PC-9 (cell line): ENCODE results near the gene MAX.

ENCODE experiments used
- EZH2 ChIP-seq: fragments of 200-600 bp; sonication (generic); IDR thresholded peaks from 2 replicates; pipeline ENCODE4 v1.8.0; 2017; ENCODE audit warnings: antibody characterized with exemption, low read depth
- TF ChIP-seq, protein P1 (sequence below): fragments of 200-600 bp; sonication (generic); conservative IDR thresholded peaks from 2 replicates; pipeline ENCODE4 v1.6.1; 2017; ENCODE audit warnings: mixed run types, antibody characterized with exemption, mild to moderate bottlenecking, moderate library complexity

DNA sequence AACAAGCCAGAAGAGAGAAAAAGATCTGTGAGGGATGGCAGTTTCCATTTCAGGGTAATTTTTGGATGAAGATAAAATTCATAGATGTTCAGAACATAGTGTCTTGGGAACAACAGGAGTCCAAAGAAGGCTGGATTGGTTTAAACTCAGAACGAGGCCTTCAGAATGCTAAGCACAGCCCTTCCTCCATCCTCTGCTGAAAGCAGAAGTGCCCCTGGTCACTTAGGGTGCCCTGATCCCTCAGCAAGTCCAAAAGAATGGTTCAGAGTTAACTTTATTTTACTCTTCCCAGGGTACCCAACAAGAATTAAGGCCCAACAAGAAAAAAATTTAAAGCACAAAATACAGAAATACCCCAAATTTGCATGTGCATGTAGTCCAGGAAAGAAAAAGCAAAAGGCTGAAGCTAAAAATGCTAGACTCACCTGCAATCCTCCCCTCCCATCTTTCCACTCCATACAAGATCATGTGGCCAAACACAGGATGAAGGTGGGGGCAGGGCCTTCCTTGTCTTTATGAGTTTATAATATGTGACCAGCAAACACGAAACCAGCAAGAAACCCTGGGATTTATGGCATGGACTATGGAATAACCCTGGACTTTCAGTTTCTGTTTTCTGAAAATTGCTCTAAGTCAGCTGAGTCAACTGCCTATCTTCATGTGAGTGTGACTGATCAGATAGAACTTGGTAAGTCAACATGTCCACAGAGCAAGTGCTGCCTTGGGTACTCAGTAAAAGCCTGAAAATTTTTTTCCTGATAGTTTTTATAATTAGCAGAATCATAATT is 21.2 kb downstream of the MAX start:
- TF ChIP-seq, protein P1, sequence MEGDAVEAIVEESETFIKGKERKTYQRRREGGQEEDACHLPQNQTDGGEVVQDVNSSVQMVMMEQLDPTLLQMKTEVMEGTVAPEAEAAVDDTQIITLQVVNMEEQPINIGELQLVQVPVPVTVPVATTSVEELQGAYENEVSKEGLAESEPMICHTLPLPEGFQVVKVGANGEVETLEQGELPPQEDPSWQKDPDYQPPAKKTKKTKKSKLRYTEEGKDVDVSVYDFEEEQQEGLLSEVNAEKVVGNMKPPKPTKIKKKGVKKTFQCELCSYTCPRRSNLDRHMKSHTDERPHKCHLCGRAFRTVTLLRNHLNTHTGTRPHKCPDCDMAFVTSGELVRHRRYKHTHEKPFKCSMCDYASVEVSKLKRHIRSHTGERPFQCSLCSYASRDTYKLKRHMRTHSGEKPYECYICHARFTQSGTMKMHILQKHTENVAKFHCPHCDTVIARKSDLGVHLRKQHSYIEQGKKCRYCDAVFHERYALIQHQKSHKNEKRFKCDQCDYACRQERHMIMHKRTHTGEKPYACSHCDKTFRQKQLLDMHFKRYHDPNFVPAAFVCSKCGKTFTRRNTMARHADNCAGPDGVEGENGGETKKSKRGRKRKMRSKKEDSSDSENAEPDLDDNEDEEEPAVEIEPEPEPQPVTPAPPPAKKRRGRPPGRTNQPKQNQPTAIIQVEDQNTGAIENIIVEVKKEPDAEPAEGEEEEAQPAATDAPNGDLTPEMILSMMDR = no peak
- no peak for TF ChIP-seq EZH2
